Activated CD8-positive, alpha-beta T cell treated with anti-CD3 and anti-CD28 coated beads for 36 hours (primary cell): ENCODE results near the gene COLEC12. TPM values are rescaled to one million over a fixed set of nuclear protein-coding genes. Genes with fewer than 3 reads are reported as not detected.

Experiments used
- ATAC-seq: fragments of 200-7000 bp; cut with Tn5 transposase; one replicate; pipeline ENCODE4 v1.10.0; 2021; ENCODE audit warnings: mild to moderate bottlenecking, moderate library complexity
- CTCF ChIA-PET: fragments of 350-600 bp; sonication (Branson Sonifier 250); formaldehyde crosslinking; loops from one replicate; lab custom pipeline; 2021; ENCODE audit warnings: antibody characterized with exemption; lab: Charles Lee
- POLR2A ChIA-PET: fragments of 350-600 bp; sonication (Branson Sonifier 250); formaldehyde crosslinking; loops from one replicate; lab custom pipeline; 2021; ENCODE audit warnings: antibody characterized with exemption; lab: Charles Lee
- DNase-seq: peaks from one replicate; pipeline ENCODE4 v3.0.0-alpha.2; 2020
- H3K27ac Mint-ChIP-seq: one replicate; pipeline ENCODE4 v1.8.0; 2021; ENCODE audit warnings: mild to moderate bottlenecking, mixed read lengths
- H3K27me3 Mint-ChIP-seq: one replicate; pipeline ENCODE4 v1.8.0; 2021; ENCODE audit warnings: mixed read lengths
- H3K36me3 Mint-ChIP-seq: one replicate; pipeline ENCODE4 v1.8.0; 2021; ENCODE audit warnings: low read depth, mixed read lengths
- H3K4me1 Mint-ChIP-seq: one replicate; pipeline ENCODE4 v1.8.0; 2021; ENCODE audit warnings: low read depth, mixed read lengths
- H3K4me3 Mint-ChIP-seq: one replicate; pipeline ENCODE4 v1.8.0; 2021; ENCODE audit warnings: mild to moderate bottlenecking, moderate library complexity, mixed read lengths
- H3K9me3 Mint-ChIP-seq: one replicate; pipeline ENCODE4 v1.8.0; 2021; ENCODE audit warnings: mixed read lengths
- intact Hi-C: fragments of 100-400 bp; cut with micrococcal nuclease; formaldehyde crosslinking; loops from one replicate; pipeline ENCODE4 v1.10.0; 2022
- total RNA-seq, 2 experiments: library from RNA; stranded (reverse); gene quantifications; one replicate each; pipeline ENCODE4 v1.2.3, GENCODE V29; 2021
- TF ChIP-seq, protein P1 (sequence below): fragments of 200-600 bp; IDR thresholded peaks from one replicate; pipeline ENCODE4 v1.8.0; 2022; ENCODE audit warnings: antibody characterized with exemption, mild to moderate bottlenecking

The COLEC12 gene
- total RNA-seq, 2 experiments from 2014 or later: not detected

GRCh38 chr18:394987-395362 lies 105.5 kb downstream of the COLEC12 start:
- H3K27me3 Mint-ChIP-seq: no peaks in the 10 kb centered on the region
- no peaks in the 10 kb centered on the region for H3K4me1 Mint-ChIP-seq
- H3K4me3 Mint-ChIP-seq: no peak overlapping the region
- ChIA-PET POLR2A (no interaction called here), CTCF (no interaction called here)
- H3K36me3 Mint-ChIP-seq: no peaks in the 10 kb centered on the region
- intact Hi-C loops: no loop called here
- no peaks in the 10 kb centered on the region for H3K9me3 Mint-ChIP-seq
- DNase-seq (no peak), ATAC-seq (no peak)
- H3K27ac Mint-ChIP-seq: no peak overlapping the region
- TF ChIP-seq, protein P1, sequence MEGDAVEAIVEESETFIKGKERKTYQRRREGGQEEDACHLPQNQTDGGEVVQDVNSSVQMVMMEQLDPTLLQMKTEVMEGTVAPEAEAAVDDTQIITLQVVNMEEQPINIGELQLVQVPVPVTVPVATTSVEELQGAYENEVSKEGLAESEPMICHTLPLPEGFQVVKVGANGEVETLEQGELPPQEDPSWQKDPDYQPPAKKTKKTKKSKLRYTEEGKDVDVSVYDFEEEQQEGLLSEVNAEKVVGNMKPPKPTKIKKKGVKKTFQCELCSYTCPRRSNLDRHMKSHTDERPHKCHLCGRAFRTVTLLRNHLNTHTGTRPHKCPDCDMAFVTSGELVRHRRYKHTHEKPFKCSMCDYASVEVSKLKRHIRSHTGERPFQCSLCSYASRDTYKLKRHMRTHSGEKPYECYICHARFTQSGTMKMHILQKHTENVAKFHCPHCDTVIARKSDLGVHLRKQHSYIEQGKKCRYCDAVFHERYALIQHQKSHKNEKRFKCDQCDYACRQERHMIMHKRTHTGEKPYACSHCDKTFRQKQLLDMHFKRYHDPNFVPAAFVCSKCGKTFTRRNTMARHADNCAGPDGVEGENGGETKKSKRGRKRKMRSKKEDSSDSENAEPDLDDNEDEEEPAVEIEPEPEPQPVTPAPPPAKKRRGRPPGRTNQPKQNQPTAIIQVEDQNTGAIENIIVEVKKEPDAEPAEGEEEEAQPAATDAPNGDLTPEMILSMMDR: no peak

DNA sequence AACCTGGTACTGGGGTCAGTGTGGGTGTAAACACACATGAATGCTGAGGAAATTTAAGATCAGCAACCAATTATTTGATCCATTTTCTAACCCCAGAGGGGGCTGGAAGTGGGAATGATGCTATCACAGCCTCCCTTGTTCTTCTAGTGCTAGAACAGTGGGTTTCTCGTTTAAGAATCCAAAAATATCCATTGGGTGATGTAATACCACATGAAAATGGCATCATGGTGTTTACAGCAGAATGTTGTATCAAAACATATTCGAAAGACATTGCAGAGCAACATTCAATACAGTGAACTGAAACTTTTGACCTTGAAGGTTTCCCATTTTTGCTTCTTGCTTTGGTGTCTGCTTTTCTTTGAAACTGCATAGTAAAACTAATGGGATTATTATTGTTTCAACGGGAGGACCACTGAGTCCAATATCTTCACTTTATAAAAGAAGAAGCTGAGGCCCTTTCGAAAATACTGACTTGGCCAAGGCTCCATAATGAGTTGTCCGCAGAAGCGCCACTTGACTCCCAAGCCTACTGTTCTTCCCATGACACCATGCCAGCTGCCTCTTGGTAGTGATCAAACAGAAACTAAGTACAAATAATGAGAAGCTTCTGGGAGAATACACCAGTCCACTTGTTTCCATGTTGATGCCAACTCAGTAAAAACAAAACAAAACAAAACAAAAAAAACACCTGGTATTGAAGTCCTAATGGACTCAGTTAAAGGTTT lies 106.1 kb downstream of the COLEC12 start:
- intact Hi-C loops: no loop called here
- ChIA-PET CTCF (no interaction called here), POLR2A (no interaction called here)
- DNase-seq (no peak), ATAC-seq (no peak)
- Mint-ChIP-seq H3K27ac (no peak overlapping the region), H3K4me1 (peaks cover 2% of the 10 kb centered on the region), H3K4me3 (no peak overlapping the region), H3K9me3 (no peaks in the 10 kb centered on the region), H3K27me3 (peaks cover 2% of the 10 kb centered on the region), H3K36me3 (no peaks in the 10 kb centered on the region)
- TF ChIP-seq, protein P1: no peak

GRCh38 chr18:393574-393957 lies 106.9 kb downstream of the COLEC12 start:
- Mint-ChIP-seq H3K4me1 (peaks cover 2% of the 10 kb centered on the region), H3K27ac (no peak overlapping the region), H3K36me3 (no peaks in the 10 kb centered on the region), H3K27me3 (peaks cover 4% of the 10 kb centered on the region), H3K4me3 (no peak overlapping the region), H3K9me3 (no peaks in the 10 kb centered on the region)
- DNase-seq (no peak), ATAC-seq (no peak)
- POLR2A ChIA-PET: no interaction called here
- TF ChIP-seq, protein P1: no peak
- CTCF ChIA-PET: no interaction called here
- intact Hi-C loops: no loop called here

GRCh38 chr18:392928-393573 lies 107.5 kb downstream of the COLEC12 start:
- TF ChIP-seq, protein P1: no peak
- no peaks in the 10 kb centered on the region for H3K9me3 Mint-ChIP-seq
- intact Hi-C loops: no loop called here
- no peak overlapping the region for H3K4me3 Mint-ChIP-seq
- DNase-seq (no peak), ATAC-seq (no peak)
- peaks cover 4% of the 10 kb centered on the region for H3K27me3 Mint-ChIP-seq
- no peak overlapping the region for H3K27ac Mint-ChIP-seq
- peaks cover 2% of the 10 kb centered on the region for H3K4me1 Mint-ChIP-seq
- POLR2A ChIA-PET: no interaction called here
- H3K36me3 Mint-ChIP-seq: no peaks in the 10 kb centered on the region
- CTCF ChIA-PET: no interaction called here

GRCh38 chr18:390741-391478 lies 109.6 kb downstream of the COLEC12 start:
- ChIA-PET POLR2A (no interaction called here), CTCF (no interaction called here)
- ATAC-seq: no peak
- H3K4me3 Mint-ChIP-seq: no peak overlapping the region
- H3K4me1 Mint-ChIP-seq: peaks cover 2% of the 10 kb centered on the region
- H3K27ac Mint-ChIP-seq: no peak overlapping the region
- peaks cover 4% of the 10 kb centered on the region for H3K27me3 Mint-ChIP-seq
- no peaks in the 10 kb centered on the region for H3K9me3 Mint-ChIP-seq
- H3K36me3 Mint-ChIP-seq: no peaks in the 10 kb centered on the region
- intact Hi-C loops: no loop called here
- TF ChIP-seq, protein P1: no peak
- DNase-seq: no peak
